SU-DHL-6 (cell line): ENCODE data around the gene FAM170A.

Source experiments
- H2AFZ ChIP-seq: fragments of 200-600 bp; sonication (generic); 2 replicates; pipeline ENCODE4 v1.6.1; 2014; ENCODE audit warnings: low read depth, mild to moderate bottlenecking, moderate library complexity, mixed read lengths, antibody characterized with exemption, low read length; ENCODE audit not compliant: severe bottlenecking
- H3F3A ChIP-seq: fragments of 200-600 bp; shearing (Covaris generic); 2 replicates; pipeline ENCODE4 v1.6.0; 2016; ENCODE audit warnings: antibody characterized with exemption, mild to moderate bottlenecking; ENCODE audit not compliant: insufficient read depth
- H3K27ac ChIP-seq: fragments of 200-600 bp; sonication (generic); 2 replicates; pipeline ENCODE4 v1.5.1; 2016; ENCODE audit warnings: low read depth, mild to moderate bottlenecking, low read length, moderate library complexity, mixed read lengths
- H3K27me3 ChIP-seq: fragments of 200-600 bp; sonication (generic), shearing (Covaris generic); 2 replicates; pipeline ENCODE4 v1.6.0; 2014; ENCODE audit warnings: mild to moderate bottlenecking, low read length
- H3K36me3 ChIP-seq: fragments of 200-600 bp; sonication (generic); 2 replicates; pipeline ENCODE4 v1.6.1; 2014; ENCODE audit warnings: mild to moderate bottlenecking, low read length, mixed read lengths
- H3K4me2 ChIP-seq: fragments of 300-600, 200-600 bp; shearing (Covaris generic), sonication (generic); 2 replicates; pipeline ENCODE4 v1.6.0; 2014; ENCODE audit warnings: low read length, low read depth, mild to moderate bottlenecking; ENCODE audit not compliant: poor library complexity, severe bottlenecking
- H3K4me3 ChIP-seq: fragments of 200-600 bp; sonication (generic); 2 replicates; pipeline ENCODE4 v1.5.1; 2014; ENCODE audit warnings: antibody characterized with exemption, low read length, mild to moderate bottlenecking, mixed read lengths; ENCODE audit not compliant: insufficient read depth, poor library complexity, severe bottlenecking
- H3K79me2 ChIP-seq: fragments of 200-600 bp; sonication (generic); 2 replicates; pipeline ENCODE4 v1.6.1; 2014; ENCODE audit warnings: mild to moderate bottlenecking, low read length, moderate library complexity; ENCODE audit not compliant: insufficient read depth
- H3K9ac ChIP-seq: fragments of 200-600 bp; sonication (generic); 2 replicates; pipeline ENCODE4 v1.7.0; 2014; ENCODE audit warnings: mild to moderate bottlenecking, low read length
- H3K9me2 ChIP-seq: fragments of 200-600 bp; sonication (generic); replicated peaks from 2 replicates; pipeline ENCODE4 v1.6.1; 2014; ENCODE audit warnings: low read length; ENCODE audit not compliant: insufficient read depth
- H3K9me3 ChIP-seq: fragments of 200-600 bp; sonication (generic); 2 replicates; pipeline ENCODE4 v1.6.1; 2014; ENCODE audit warnings: low read length, mixed read lengths; ENCODE audit not compliant: insufficient read depth
- H4K20me1 ChIP-seq: fragments of 200-600 bp; sonication (generic); 2 replicates; pipeline ENCODE4 v1.6.1; 2014; ENCODE audit warnings: low read depth, mild to moderate bottlenecking, antibody characterized with exemption, low read length, moderate library complexity, mixed read lengths
- EZH2phosphoT487 ChIP-seq: fragments of 200-600 bp; sonication (generic), shearing (Covaris generic); conservative IDR thresholded peaks from 2 replicates; pipeline ENCODE4 v1.6.1; 2018; ENCODE audit warnings: mild to moderate bottlenecking, antibody characterized with exemption, low read length, moderate library complexity, mixed read lengths
- TF ChIP-seq, protein P1 (sequence below): fragments of 200-600 bp; sonication (generic); IDR thresholded peaks from one replicate; pipeline ENCODE4 v1.5.1; 2017; ENCODE audit warnings: antibody characterized with exemption, mild to moderate bottlenecking, low read length, moderate library complexity; ENCODE audit not compliant: insufficient read depth, poor library complexity, severe bottlenecking

Gene FAM170A

DNA sequence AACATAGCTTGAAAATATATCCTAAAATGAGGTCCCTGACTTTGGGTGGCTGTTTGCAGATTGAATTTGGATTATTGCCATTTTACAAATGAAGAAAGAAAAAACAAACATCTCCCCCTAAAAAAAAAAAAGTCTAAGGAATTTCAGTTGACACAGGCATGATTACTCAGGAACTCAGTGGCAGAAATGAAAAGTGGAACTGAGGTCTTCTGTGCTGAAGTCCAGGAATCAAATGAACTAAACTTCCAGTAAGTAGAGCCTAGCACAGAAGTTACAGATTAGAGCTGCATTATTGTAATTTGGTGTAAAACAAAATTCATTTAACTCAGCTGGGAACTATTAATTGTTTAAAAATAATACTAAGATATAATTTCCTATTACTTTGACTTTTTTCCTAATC lies 26.7 kb downstream of the FAM170A start:
- no peak overlapping the region for H3K4me3 ChIP-seq
- TF ChIP-seq EZH2phosphoT487, result no peak
- TF ChIP-seq, protein P1, sequence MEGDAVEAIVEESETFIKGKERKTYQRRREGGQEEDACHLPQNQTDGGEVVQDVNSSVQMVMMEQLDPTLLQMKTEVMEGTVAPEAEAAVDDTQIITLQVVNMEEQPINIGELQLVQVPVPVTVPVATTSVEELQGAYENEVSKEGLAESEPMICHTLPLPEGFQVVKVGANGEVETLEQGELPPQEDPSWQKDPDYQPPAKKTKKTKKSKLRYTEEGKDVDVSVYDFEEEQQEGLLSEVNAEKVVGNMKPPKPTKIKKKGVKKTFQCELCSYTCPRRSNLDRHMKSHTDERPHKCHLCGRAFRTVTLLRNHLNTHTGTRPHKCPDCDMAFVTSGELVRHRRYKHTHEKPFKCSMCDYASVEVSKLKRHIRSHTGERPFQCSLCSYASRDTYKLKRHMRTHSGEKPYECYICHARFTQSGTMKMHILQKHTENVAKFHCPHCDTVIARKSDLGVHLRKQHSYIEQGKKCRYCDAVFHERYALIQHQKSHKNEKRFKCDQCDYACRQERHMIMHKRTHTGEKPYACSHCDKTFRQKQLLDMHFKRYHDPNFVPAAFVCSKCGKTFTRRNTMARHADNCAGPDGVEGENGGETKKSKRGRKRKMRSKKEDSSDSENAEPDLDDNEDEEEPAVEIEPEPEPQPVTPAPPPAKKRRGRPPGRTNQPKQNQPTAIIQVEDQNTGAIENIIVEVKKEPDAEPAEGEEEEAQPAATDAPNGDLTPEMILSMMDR, result no peak

GRCh38 chr5:119666542-119666941 lies 37.2 kb downstream of the FAM170A start:
- Histone ChIP-seq H3K9me3 (no peaks in the 10 kb centered on the region), H3K4me3 (no peak overlapping the region), H4K20me1 (no peaks in the 10 kb centered on the region), H3K4me2 (no peak overlapping the region), H3K9me2 (no peaks in the 10 kb centered on the region), H3K9ac (no peak overlapping the region), H3K27me3 (no peaks in the 10 kb centered on the region), H3K27ac (no peak overlapping the region), H3F3A (no peaks in the 10 kb centered on the region), H3K79me2 (no peaks in the 10 kb centered on the region), H2AFZ (no peak overlapping the region), H3K36me3 (no peaks in the 10 kb centered on the region)
- TF ChIP-seq, protein P1, result no peak
- no peak for TF ChIP-seq EZH2phosphoT487

More for the DNA sequence above, 26.7 kb downstream of the FAM170A start:
- Histone ChIP-seq H3K4me2 (no peak overlapping the region), H3K27ac (no peak overlapping the region), H3K9me2 (no peaks in the 10 kb centered on the region), H2AFZ (no peak overlapping the region), H3K9ac (no peak overlapping the region), H3K36me3 (no peaks in the 10 kb centered on the region), H3K27me3 (0 out of 2 replicates have a peak, but pooled peaks cover 3% of the 10 kb centered on the region), H3K9me3 (no peaks in the 10 kb centered on the region), H3K79me2 (no peaks in the 10 kb centered on the region), H4K20me1 (no peaks in the 10 kb centered on the region), H3F3A (no peaks in the 10 kb centered on the region)

- H3K4me2 ChIP-seq, result no peak overlapping the region
- no peaks in the 10 kb centered on the region for H3K79me2 ChIP-seq
- H3K27ac ChIP-seq, result no peak overlapping the region
- H3K9ac ChIP-seq, result no peak overlapping the region
- no peaks in the 10 kb centered on the region for H3K27me3 ChIP-seq
- no peak overlapping the region for H2AFZ ChIP-seq
- H4K20me1 ChIP-seq, result no peaks in the 10 kb centered on the region
- no peaks in the 10 kb centered on the region for H3K36me3 ChIP-seq
- H3F3A ChIP-seq, result no peaks in the 10 kb centered on the region
- no peak overlapping the region for H3K4me3 ChIP-seq
- TF ChIP-seq, protein P1, result no peak
- no peak for TF ChIP-seq EZH2phosphoT487
- no peaks in the 10 kb centered on the region for H3K9me2 ChIP-seq
- no peaks in the 10 kb centered on the region for H3K9me3 ChIP-seq
Observed at GRCh38 chr5:119678351-119679028, 49.1 kb downstream of the FAM170A start.
